ENCODE data around the gene AQP3.
"Not testable (repeated sequence)": the region's sequence is repeated elsewhere in the genome, so short reads cannot be mapped to it uniquely, and the experiment has no call there.

Gene AQP3

GRCh38 chr9:33419708-33420303 lies 27.6 kb downstream of the AQP3 start:
- no peak overlapping the region for H3K27ac Mint-ChIP-seq
- no peaks in the 10 kb centered on the region for H3K27me3 Mint-ChIP-seq
- no peaks in the 10 kb centered on the region for H3K9me3 Mint-ChIP-seq (ENCODE audit: low read depth)
- H3K36me3 Mint-ChIP-seq = no peaks in the 10 kb centered on the region
- H3K4me3 Mint-ChIP-seq = no peak overlapping the region
- H3K4me1 Mint-ChIP-seq (ENCODE audit: low read depth) = peaks cover 34% of the 10 kb centered on the region

GRCh38 chr9:33418090-33418489 lies 29.3 kb downstream of the AQP3 start:
- H3K36me3 Mint-ChIP-seq = no peaks in the 10 kb centered on the region
- H3K4me3 Mint-ChIP-seq = no peak overlapping the region

GRCh38 chr9:33416996-33417395 lies 30.4 kb downstream of the AQP3 start:
- Mint-ChIP-seq H3K36me3 (no peaks in the 10 kb centered on the region), H3K27ac (peak overlapping the region; percentile 41), H3K4me1 (ENCODE audit: low read depth) (peaks cover 41% of the 10 kb centered on the region), H3K4me3 (peak overlapping the region; percentile 61), H3K27me3 (no peaks in the 10 kb centered on the region), H3K9me3 (ENCODE audit: low read depth) (no peaks in the 10 kb centered on the region)

More at GRCh38 chr9:33418090-33418489, 29.3 kb downstream of the AQP3 start:
- H3K9me3 Mint-ChIP-seq (ENCODE audit: low read depth) = no peaks in the 10 kb centered on the region
- peaks cover 41% of the 10 kb centered on the region for H3K4me1 Mint-ChIP-seq (ENCODE audit: low read depth)
- H3K27me3 Mint-ChIP-seq = no peaks in the 10 kb centered on the region
- no peak overlapping the region for H3K27ac Mint-ChIP-seq

GRCh38 chr9:33415501-33416038 lies 31.8 kb downstream of the AQP3 start:
- Mint-ChIP-seq H3K27me3 (no peaks in the 10 kb centered on the region), H3K9me3 (ENCODE audit: low read depth) (no peaks in the 10 kb centered on the region), H3K4me3 (peak overlapping the region; percentile 61), H3K4me1 (ENCODE audit: low read depth) (peaks cover 41% of the 10 kb centered on the region), H3K27ac (peak overlapping the region; percentile 88), H3K36me3 (no peaks in the 10 kb centered on the region)

GRCh38 chr9:33414889-33415500 lies 32.4 kb downstream of the AQP3 start:
- Mint-ChIP-seq H3K4me1 (ENCODE audit: low read depth) (peaks cover 41% of the 10 kb centered on the region), H3K36me3 (no peaks in the 10 kb centered on the region), H3K27me3 (no peaks in the 10 kb centered on the region), H3K9me3 (ENCODE audit: low read depth) (no peaks in the 10 kb centered on the region), H3K4me3 (peak overlapping the region; percentile 61), H3K27ac (peak overlapping the region; percentile 88)

- Mint-ChIP-seq H3K27me3 (no peaks in the 10 kb centered on the region), H3K36me3 (no peaks in the 10 kb centered on the region), H3K27ac (peak overlapping the region; percentile 58), H3K4me1 (ENCODE audit: low read depth) (peaks cover 41% of the 10 kb centered on the region), H3K9me3 (ENCODE audit: low read depth) (no peaks in the 10 kb centered on the region), H3K4me3 (peak overlapping the region; percentile 40)
Measured at GRCh38 chr9:33414268-33414667, 33.1 kb downstream of the AQP3 start.

- Mint-ChIP-seq H3K27me3 (no peaks in the 10 kb centered on the region), H3K4me1 (ENCODE audit: low read depth) (no peaks in the 10 kb centered on the region), H3K27ac (no peak overlapping the region), H3K36me3 (no peaks in the 10 kb centered on the region), H3K9me3 (ENCODE audit: low read depth) (no peaks in the 10 kb centered on the region), H3K4me3 (no peak overlapping the region)
Measured at GRCh38 chr9:33408087-33408486, 39.3 kb downstream of the AQP3 start.

GRCh38 chr9:33407061-33407460 lies 40.3 kb downstream of the AQP3 start:
- H3K9me3 Mint-ChIP-seq (ENCODE audit: low read depth) = no peaks in the 10 kb centered on the region
- H3K4me1 Mint-ChIP-seq (ENCODE audit: low read depth) = no peaks in the 10 kb centered on the region
- no peak overlapping the region for H3K4me3 Mint-ChIP-seq
- no peak overlapping the region for H3K27ac Mint-ChIP-seq
- no peaks in the 10 kb centered on the region for H3K36me3 Mint-ChIP-seq
- H3K27me3 Mint-ChIP-seq = no peaks in the 10 kb centered on the region

- no peaks in the 10 kb centered on the region for H3K27me3 Mint-ChIP-seq
- no peak overlapping the region for H3K4me3 Mint-ChIP-seq
- peak overlapping the region; percentile 34 for H3K27ac Mint-ChIP-seq
- H3K9me3 Mint-ChIP-seq (ENCODE audit: low read depth) = no peaks in the 10 kb centered on the region
- H3K36me3 Mint-ChIP-seq = no peaks in the 10 kb centered on the region
- H3K4me1 Mint-ChIP-seq (ENCODE audit: low read depth) = no peaks in the 10 kb centered on the region
Measured at GRCh38 chr9:33404788-33405362, 42.5 kb downstream of the AQP3 start.

GRCh38 chr9:33403941-33404787 lies 43.2 kb downstream of the AQP3 start:
- no peaks in the 10 kb centered on the region for H3K9me3 Mint-ChIP-seq (ENCODE audit: low read depth)
- no peaks in the 10 kb centered on the region for H3K36me3 Mint-ChIP-seq
- H3K4me1 Mint-ChIP-seq (ENCODE audit: low read depth) = no peaks in the 10 kb centered on the region
- peak overlapping the region; percentile 34 for H3K27ac Mint-ChIP-seq
- H3K27me3 Mint-ChIP-seq = no peaks in the 10 kb centered on the region
- no peak overlapping the region for H3K4me3 Mint-ChIP-seq

GRCh38 chr9:33402371-33402770 lies 45.0 kb downstream of the AQP3 start, which contains the start of gene AQP7:
TSS of gene AQP7 (minus strand) at chr9:33402568. CDS start at chr9:33401262, 1,306 bp downstream.
- H3K27me3 Mint-ChIP-seq; H3K36me3 Mint-ChIP-seq; H3K27ac Mint-ChIP-seq; H3K9me3 Mint-ChIP-seq (ENCODE audit: low read depth); H3K4me3 Mint-ChIP-seq; H3K4me1 Mint-ChIP-seq (ENCODE audit: low read depth): not testable (repeated sequence)

- not testable (repeated sequence) for H3K4me3 Mint-ChIP-seq; H3K4me1 Mint-ChIP-seq (ENCODE audit: low read depth); H3K36me3 Mint-ChIP-seq
Measured at GRCh38 chr9:33401809-33402208, 45.6 kb downstream of the AQP3 start.

GRCh38 chr9:33399047-33399446 lies 48.3 kb downstream of the AQP3 start:
- not testable (repeated sequence) for H3K4me3 Mint-ChIP-seq; H3K36me3 Mint-ChIP-seq; H3K27me3 Mint-ChIP-seq; H3K4me1 Mint-ChIP-seq (ENCODE audit: low read depth); H3K27ac Mint-ChIP-seq; H3K9me3 Mint-ChIP-seq (ENCODE audit: low read depth)

More at GRCh38 chr9:33401809-33402208, 45.6 kb downstream of the AQP3 start:
- H3K27ac Mint-ChIP-seq; H3K9me3 Mint-ChIP-seq (ENCODE audit: low read depth); H3K27me3 Mint-ChIP-seq: not testable (repeated sequence)

- not testable (repeated sequence) for H3K27me3 Mint-ChIP-seq; H3K4me3 Mint-ChIP-seq; H3K27ac Mint-ChIP-seq; H3K36me3 Mint-ChIP-seq; H3K4me1 Mint-ChIP-seq (ENCODE audit: low read depth); H3K9me3 Mint-ChIP-seq (ENCODE audit: low read depth)
Measured at GRCh38 chr9:33397801-33398200, 49.6 kb downstream of the AQP3 start.

Data from activated naive CD8-positive, alpha-beta T cell (primary cell).